Loucy (cell line): ENCODE measurements around the gene VWA8.

Experiments used
- CTCF ChIP-seq: fragments of 200-600 bp; sonication (generic); conservative IDR thresholded peaks from 2 replicates; pipeline ENCODE4 v1.5.1; 2014; ENCODE audit warnings: mild to moderate bottlenecking, antibody characterized with exemption, low read length
- EZH2phosphoT487 ChIP-seq: fragments of 200-600 bp; IDR thresholded peaks from 2 replicates; pipeline ENCODE4 v1.6.1; 2018; ENCODE audit warnings: antibody characterized with exemption, mild to moderate bottlenecking, moderate library complexity, borderline replicate concordance

- TF ChIP-seq CTCF, result no peak
- TF ChIP-seq EZH2phosphoT487, result no peak
Measured at GRCh38 chr13:41605319-41606285, 355.3 kb downstream of the VWA8 start.
